Immature natural killer cell (primary cell): ENCODE measurements around the gene TGFA. TPM values are rescaled to one million over a fixed set of nuclear protein-coding genes. Genes with fewer than 3 reads are reported as not detected.
A peak's percentile ranks its signal among the peaks of the same experiment; 100 is the strongest.

Experiments used
- DNase-seq, 3 donors: peaks; one replicate each; pipeline ENCODE4 v3.0.0; 2022; ENCODE audit warnings: mixed read lengths in 1 of 3
- H3K27ac Mint-ChIP-seq, 6 donors: one replicate each; pipeline ENCODE4 v1.8.0; 2020; ENCODE audit warnings: mixed read lengths in 6 of 6, mild to moderate bottlenecking in 5 of 6, inconsistent platforms in 4 of 6, moderate library complexity in 3 of 6
- H3K27me3 Mint-ChIP-seq, 3 donors: one replicate each; pipeline ENCODE4 v1.8.0; 2020 to 2021; ENCODE audit warnings: low read depth in 3 of 3, mild to moderate bottlenecking in 3 of 3, mixed read lengths in 3 of 3, moderate library complexity in 3 of 3, inconsistent platforms in 1 of 3
- H3K36me3 Mint-ChIP-seq, 3 donors: one replicate each; pipeline ENCODE4 v1.8.0; 2020; ENCODE audit warnings: mixed read lengths in 3 of 3, inconsistent platforms in 2 of 3, mild to moderate bottlenecking in 2 of 3
- H3K4me1 Mint-ChIP-seq, 2 donors: one replicate each; pipeline ENCODE4 v1.8.0; 2020; ENCODE audit warnings: inconsistent platforms in 2 of 2, mild to moderate bottlenecking in 2 of 2, mixed read lengths in 2 of 2, moderate library complexity in 1 of 2
- H3K4me3 Mint-ChIP-seq, 5 donors: one replicate each; pipeline ENCODE4 v1.8.0; 2020; ENCODE audit warnings: mild to moderate bottlenecking in 5 of 5, mixed read lengths in 5 of 5, inconsistent platforms in 3 of 5, moderate library complexity in 3 of 5
- H3K9me3 Mint-ChIP-seq, 6 donors: one replicate each; pipeline ENCODE4 v1.8.0; 2020; ENCODE audit warnings: mild to moderate bottlenecking in 6 of 6, mixed read lengths in 6 of 6, inconsistent platforms in 4 of 6, moderate library complexity in 3 of 6
- polyA plus RNA-seq, 3 donors: library from polyadenylated mRNA; unstranded; fragments of 300-500 nt; fragmentation: Illumina TruSeq; gene quantifications; one replicate each; pipeline ENCODE4 v1.2.3, GENCODE V29; 2021

The TGFA gene
- polyA plus RNA-seq: 1 to 10 TPM; 2.1 to 5.5 (median 2.6) TPM

DNA sequence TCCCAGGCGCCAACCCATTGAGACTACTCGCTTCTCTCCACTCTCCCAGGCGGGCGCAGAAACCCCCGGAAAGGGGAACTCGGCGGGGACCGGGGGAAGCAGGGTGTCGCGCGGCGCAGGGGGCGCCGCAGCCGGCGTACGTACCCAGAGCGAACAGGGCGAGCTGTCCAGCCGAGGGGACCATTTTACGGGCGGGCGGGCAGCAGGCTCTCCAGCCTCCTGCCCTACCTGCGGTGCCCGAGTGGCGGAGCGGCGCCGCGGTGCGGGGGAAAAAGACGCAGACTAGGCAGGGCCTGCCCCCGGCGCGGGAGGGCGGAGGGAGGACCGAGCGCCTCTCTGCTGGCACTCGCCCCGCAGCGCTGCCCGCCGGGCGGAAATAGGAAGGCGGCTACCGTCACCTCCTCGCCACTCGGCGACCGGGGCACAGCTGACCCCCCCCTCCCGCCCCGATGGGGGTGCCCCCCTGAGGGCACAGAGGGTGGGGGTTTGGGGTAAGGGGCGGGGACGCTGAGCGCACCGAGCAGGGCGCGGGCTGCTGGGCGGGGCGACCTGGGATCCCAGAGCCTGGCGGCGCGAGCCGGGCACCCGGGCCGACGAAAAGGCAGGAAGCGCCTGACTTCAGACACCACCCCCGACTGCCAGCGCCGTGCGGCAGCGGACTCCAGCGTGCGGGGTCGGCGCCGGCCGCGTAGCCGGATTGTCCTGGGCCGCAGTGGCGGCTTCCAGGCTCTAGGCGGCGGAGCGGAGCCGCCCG lies at the start of gene TGFA:
Gene TGFA (minus strand): TSS at position 243 of the 754 bp plus-strand sequence. CDS start 59 bp downstream, at position 184.
- H3K27me3 Mint-ChIP-seq: peaks cover 4 to 16% (median 7%) of the 10 kb centered on the region in 3 donors
- H3K4me3 Mint-ChIP-seq: peak within 1 kb of the TSS; percentile 89 to 96 (median 89)
- no peaks in the 10 kb centered on the region for H3K9me3 Mint-ChIP-seq
- H3K4me1 Mint-ChIP-seq: peaks cover 35 to 44% of the 10 kb centered on the region in 2 donors
- H3K36me3 Mint-ChIP-seq: no peaks in the 10 kb centered on the region
- H3K27ac Mint-ChIP-seq: peak within 1 kb of the TSS; percentile 62 to 89 (median 79)
- peak; percentile 72 to 75 (median 73) for DNase-seq

DNA sequence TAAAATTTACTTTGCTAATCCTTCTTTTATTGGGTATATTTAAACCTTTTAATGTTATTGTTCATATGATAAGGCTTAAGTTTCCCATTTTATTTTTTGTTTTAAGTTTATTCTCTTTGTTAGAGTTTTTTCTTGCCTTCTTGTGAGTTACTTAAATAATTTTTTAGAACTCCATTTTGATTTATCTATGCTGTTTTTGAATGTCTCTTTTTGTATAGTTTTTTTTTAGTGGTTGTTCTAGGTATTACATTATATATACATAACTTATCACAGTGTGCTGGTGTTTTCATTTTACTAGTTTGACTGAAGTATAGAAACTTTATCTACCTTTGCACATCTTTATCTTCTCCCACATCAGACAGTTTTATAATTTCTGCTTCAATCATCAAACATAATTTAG lies 49.4 kb upstream of the TGFA start:
- Mint-ChIP-seq H3K4me1 (no peaks in the 10 kb centered on the region), H3K4me3 (no peak overlapping the region), H3K27ac (no peak overlapping the region), H3K27me3 (peaks cover 0 to 10% (median 8%) of the 10 kb centered on the region in 3 donors), H3K36me3 (no peaks in the 10 kb centered on the region), H3K9me3 (no peaks in the 10 kb centered on the region)
- DNase-seq: no peak

DNA sequence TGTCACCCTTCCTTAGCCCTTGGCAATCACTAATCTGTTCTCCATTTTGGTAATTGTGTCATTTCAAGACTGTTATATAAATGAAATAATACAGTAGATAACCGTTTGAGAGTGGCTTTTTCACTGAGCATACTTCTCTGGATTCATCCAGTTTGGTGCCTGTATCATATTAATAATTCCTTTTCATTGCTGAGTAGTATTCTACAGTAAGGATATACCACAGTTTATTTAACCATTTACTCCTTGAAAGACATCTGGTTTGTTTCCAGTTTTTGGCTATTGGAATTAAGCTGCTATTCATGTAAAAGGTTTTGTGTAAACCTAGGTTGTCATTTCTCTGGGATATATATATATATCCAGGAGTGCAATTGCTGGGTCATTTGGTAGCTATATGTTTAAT lies 44.6 kb upstream of the TGFA start:
- Mint-ChIP-seq H3K4me3 (no peak overlapping the region), H3K27ac (no peak overlapping the region)
- DNase-seq: no peak

GRCh38 chr2:70596739-70597138 lies 43.1 kb upstream of the TGFA start:
- peak in 1 of 3 donors; percentile 4 for DNase-seq
- Mint-ChIP-seq H3K36me3 (no peaks in the 10 kb centered on the region), H3K27me3 (peaks cover 0 to 9% (median 3%) of the 10 kb centered on the region in 3 donors), H3K9me3 (no peaks in the 10 kb centered on the region), H3K27ac (no peak overlapping the region), H3K4me1 (peaks cover 3 to 5% of the 10 kb centered on the region in 2 donors), H3K4me3 (no peak overlapping the region)

More for the DNA sequence above, 44.6 kb upstream of the TGFA start:
- Mint-ChIP-seq H3K27me3 (peaks cover 0 to 9% (median 3%) of the 10 kb centered on the region in 3 donors), H3K9me3 (no peaks in the 10 kb centered on the region), H3K4me1 (peaks cover 3 to 5% of the 10 kb centered on the region in 2 donors), H3K36me3 (no peaks in the 10 kb centered on the region)

GRCh38 chr2:70596293-70596692 lies 42.7 kb upstream of the TGFA start:
- Mint-ChIP-seq H3K27me3 (peaks cover 0 to 9% (median 3%) of the 10 kb centered on the region in 3 donors), H3K9me3 (no peaks in the 10 kb centered on the region), H3K27ac (no peak overlapping the region), H3K4me3 (no peak overlapping the region), H3K4me1 (peaks cover 3 to 5% of the 10 kb centered on the region in 2 donors), H3K36me3 (no peaks in the 10 kb centered on the region)
- DNase-seq: no peak

GRCh38 chr2:70583091-70583490 lies 29.5 kb upstream of the TGFA start:
- Mint-ChIP-seq H3K36me3 (no peaks in the 10 kb centered on the region), H3K9me3 (no peaks in the 10 kb centered on the region), H3K4me3 (no peak overlapping the region), H3K27me3 (peaks cover 0 to 7% (median 0%) of the 10 kb centered on the region in 3 donors), H3K4me1 (peaks cover 4 to 5% of the 10 kb centered on the region in 2 donors), H3K27ac (no peak overlapping the region)
- no peak for DNase-seq

DNA sequence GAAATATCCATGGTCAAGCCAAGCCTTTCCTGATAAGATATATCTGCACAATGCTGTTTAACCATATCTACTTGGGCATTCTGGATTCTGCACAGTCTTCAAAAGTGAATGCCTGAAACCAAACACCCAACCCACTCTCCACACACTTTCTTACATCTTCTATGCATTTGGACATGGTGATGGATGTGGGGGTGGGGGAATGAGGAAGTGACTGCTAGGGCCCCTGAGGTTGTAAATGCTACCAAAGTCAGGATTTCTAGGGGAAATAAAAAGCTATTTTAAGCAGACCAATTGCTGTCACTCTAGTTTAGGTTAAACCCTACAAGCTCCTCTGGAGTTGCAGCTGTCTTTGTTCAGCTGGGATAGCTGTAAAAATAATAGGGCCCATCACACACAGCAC lies 26.7 kb upstream of the TGFA start:
- H3K36me3 Mint-ChIP-seq: no peaks in the 10 kb centered on the region
- no peak for DNase-seq
- H3K4me1 Mint-ChIP-seq: peaks cover 4 to 5% of the 10 kb centered on the region in 2 donors
- no peaks in the 10 kb centered on the region for H3K9me3 Mint-ChIP-seq
- no peak overlapping the region for H3K27ac Mint-ChIP-seq
- H3K27me3 Mint-ChIP-seq: peaks cover 0 to 5% (median 0%) of the 10 kb centered on the region in 3 donors
- no peak overlapping the region for H3K4me3 Mint-ChIP-seq

GRCh38 chr2:70574618-70575017 lies 21.0 kb upstream of the TGFA start:
- Mint-ChIP-seq H3K4me1 (peaks cover 10 to 13% of the 10 kb centered on the region in 2 donors), H3K27me3 (peaks cover 2 to 13% (median 5%) of the 10 kb centered on the region in 3 donors), H3K9me3 (no peaks in the 10 kb centered on the region), H3K27ac (no peak overlapping the region), H3K36me3 (no peaks in the 10 kb centered on the region), H3K4me3 (no peak overlapping the region)
- DNase-seq: no peak

DNA sequence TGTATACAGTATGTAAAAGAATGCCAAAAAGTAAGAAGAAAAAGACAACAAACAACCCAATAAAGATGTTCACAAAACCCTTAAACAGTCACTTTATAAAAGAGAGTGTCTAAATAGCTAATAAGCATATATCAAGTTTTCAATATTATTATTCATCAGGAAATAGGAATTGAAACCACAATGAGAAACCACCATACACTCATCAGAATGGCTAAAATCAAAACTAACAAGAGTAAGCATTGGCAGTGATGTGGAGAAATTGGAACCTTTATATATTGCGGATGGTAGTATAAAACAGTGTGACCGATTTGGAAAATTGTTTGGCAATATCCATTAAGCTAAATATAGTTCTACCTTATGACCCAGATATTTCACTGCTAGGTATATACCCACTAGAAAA lies 20.5 kb upstream of the TGFA start:
- Mint-ChIP-seq H3K27me3 (peaks cover 2 to 13% (median 5%) of the 10 kb centered on the region in 3 donors), H3K9me3 (no peaks in the 10 kb centered on the region), H3K27ac (no peak overlapping the region), H3K4me1 (peaks cover 10 to 13% of the 10 kb centered on the region in 2 donors), H3K4me3 (no peak overlapping the region), H3K36me3 (no peaks in the 10 kb centered on the region)
- DNase-seq: no peak

DNA sequence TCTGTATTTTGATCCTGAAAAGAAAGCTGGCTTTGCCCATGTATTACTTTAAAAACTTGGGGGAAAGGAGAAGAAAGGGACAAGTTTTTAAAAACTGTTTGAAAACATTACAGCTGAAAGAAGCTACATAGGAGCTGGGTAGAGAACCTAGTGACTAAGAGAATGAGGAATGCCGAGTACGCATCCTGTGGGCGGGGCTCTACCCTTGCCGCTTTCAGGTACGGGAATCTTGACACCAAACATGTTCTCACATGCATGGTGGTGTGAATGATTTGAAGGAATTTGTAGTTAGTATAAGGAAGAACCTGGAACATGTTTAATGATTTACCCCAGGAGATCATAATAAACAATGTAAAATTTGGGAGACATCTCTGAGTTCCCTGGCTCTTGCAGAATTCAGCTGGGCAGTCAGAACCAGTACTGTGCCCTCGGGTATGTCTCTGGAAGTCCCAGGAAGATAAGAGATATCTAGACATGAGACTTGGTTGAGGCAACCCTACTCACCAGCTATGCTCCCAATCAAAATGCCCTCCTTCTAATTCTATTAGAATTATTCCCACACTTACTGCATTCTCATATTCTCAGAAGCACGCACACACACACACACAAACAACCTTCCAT lies 16.5 kb upstream of the TGFA start:
- Mint-ChIP-seq H3K36me3 (no peaks in the 10 kb centered on the region), H3K27ac (no peak overlapping the region), H3K4me1 (peaks cover 6 to 8% of the 10 kb centered on the region in 2 donors), H3K9me3 (no peaks in the 10 kb centered on the region), H3K27me3 (peaks cover 5 to 15% (median 5%) of the 10 kb centered on the region in 3 donors), H3K4me3 (no peak overlapping the region)
- DNase-seq: no peak

DNA sequence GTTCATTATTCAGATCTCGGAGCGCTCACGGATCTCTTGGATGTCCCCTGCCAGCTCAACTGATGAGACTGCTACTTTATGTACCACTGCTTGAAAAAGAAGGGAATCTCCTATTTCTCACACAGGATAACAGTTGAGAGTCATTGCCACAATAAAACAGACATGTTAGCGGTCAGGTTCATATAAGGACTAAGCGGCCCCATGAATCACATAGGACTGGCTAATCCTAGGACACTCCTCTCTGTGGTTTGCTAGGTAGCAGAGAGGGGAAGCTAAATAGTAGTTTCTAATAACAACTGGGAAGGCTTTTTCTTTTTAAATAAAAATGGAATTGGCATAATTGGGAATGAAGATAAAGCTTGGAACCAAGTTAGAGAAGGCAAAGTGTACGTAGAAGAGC lies 15.9 kb upstream of the TGFA start:
- Mint-ChIP-seq H3K27me3 (peaks cover 3 to 15% (median 5%) of the 10 kb centered on the region in 3 donors), H3K36me3 (no peaks in the 10 kb centered on the region), H3K4me3 (no peak overlapping the region), H3K27ac (no peak overlapping the region), H3K4me1 (peaks cover 4% of the 10 kb centered on the region in 2 donors), H3K9me3 (no peaks in the 10 kb centered on the region)
- no peak for DNase-seq

GRCh38 chr2:70566906-70567305 lies 13.3 kb upstream of the TGFA start:
- H3K4me3 Mint-ChIP-seq: no peak overlapping the region
- no peaks in the 10 kb centered on the region for H3K9me3 Mint-ChIP-seq
- no peaks in the 10 kb centered on the region for H3K36me3 Mint-ChIP-seq
- H3K27ac Mint-ChIP-seq: no peak overlapping the region
- peaks cover 1 to 6% (median 5%) of the 10 kb centered on the region in 3 donors for H3K27me3 Mint-ChIP-seq
- H3K4me1 Mint-ChIP-seq: no peaks in the 10 kb centered on the region
- DNase-seq: no peak

DNA sequence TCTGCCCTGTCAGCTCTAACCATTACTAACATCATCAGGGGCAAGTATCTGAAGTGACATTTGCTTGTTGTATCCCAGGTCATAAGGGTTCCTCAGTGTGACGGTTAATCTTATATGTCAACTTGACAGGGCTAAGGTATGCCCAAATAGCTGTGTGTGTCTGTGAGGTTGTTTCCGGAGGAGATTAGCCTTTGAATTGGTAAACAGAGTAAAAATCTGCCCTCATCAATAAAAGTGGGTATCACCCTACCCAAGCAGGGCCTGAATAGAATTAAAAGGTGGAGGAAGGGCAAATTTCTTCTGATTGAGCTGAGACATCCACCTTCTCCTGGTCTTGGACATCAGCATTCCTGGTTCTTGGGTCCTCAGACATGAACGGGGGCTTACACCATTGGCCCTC lies 12.8 kb upstream of the TGFA start:
- H3K4me1 Mint-ChIP-seq: no peaks in the 10 kb centered on the region
- DNase-seq: no peak
- peaks cover 1 to 7% (median 5%) of the 10 kb centered on the region in 3 donors for H3K27me3 Mint-ChIP-seq
- no peaks in the 10 kb centered on the region for H3K9me3 Mint-ChIP-seq
- no peaks in the 10 kb centered on the region for H3K36me3 Mint-ChIP-seq
- H3K27ac Mint-ChIP-seq: no peak overlapping the region
- no peak overlapping the region for H3K4me3 Mint-ChIP-seq

GRCh38 chr2:70565039-70565731 lies 11.6 kb upstream of the TGFA start:
- Mint-ChIP-seq H3K36me3 (no peaks in the 10 kb centered on the region), H3K4me3 (no peak overlapping the region), H3K27ac (no peak overlapping the region), H3K27me3 (peaks cover 0 to 10% (median 7%) of the 10 kb centered on the region in 3 donors), H3K9me3 (no peaks in the 10 kb centered on the region), H3K4me1 (no peaks in the 10 kb centered on the region)
- no peak for DNase-seq
